GM23338 (cell line): Measurements from ENCODE around the gene ARID3B.

ENCODE experiments used
- CTCF ChIP-seq, 2 experiments: fragments of 200-600 bp in 1 of 2; sonication (generic) in 1 of 2; conservative IDR thresholded peaks; 2 replicates each; pipeline versions ENCODE4 v1.5.1 to v1.6.1; 2016 to 2017; ENCODE audit warnings: antibody characterized with exemption in 2 of 2, low read depth in 2 of 2, mild to moderate bottlenecking in 2 of 2, moderate library complexity in 1 of 2
- ETS1 ChIP-seq: IDR thresholded peaks from 2 replicates; pipeline ENCODE4 v1.6.1; 2016; ENCODE audit warnings: antibody characterized with exemption
- EZH2 ChIP-seq: fragments of 200-600 bp; sonication (generic); IDR thresholded peaks from one replicate; pipeline ENCODE4 v1.8.0; 2017; ENCODE audit warnings: antibody characterized with exemption, mild to moderate bottlenecking, low read depth; ENCODE audit not compliant: unreplicated experiment
- JUNB ChIP-seq: IDR thresholded peaks from one replicate; pipeline ENCODE4 v1.6.1; 2016; ENCODE audit warnings: antibody characterized with exemption; ENCODE audit not compliant: unreplicated experiment
- POLR2AphosphoS5 ChIP-seq: IDR thresholded peaks from 2 replicates; pipeline ENCODE4 v1.6.1; 2016; ENCODE audit warnings: antibody characterized with exemption, low read depth
- REST ChIP-seq: IDR thresholded peaks from one replicate; pipeline ENCODE4 v1.6.1; 2018; ENCODE audit warnings: antibody characterized with exemption; ENCODE audit not compliant: unreplicated experiment
- STAT1 ChIP-seq: IDR thresholded peaks from one replicate; pipeline ENCODE4 v1.6.1; 2016; ENCODE audit warnings: antibody characterized with exemption; ENCODE audit not compliant: unreplicated experiment

GRCh38 chr15:74520407-74520806 is 20.6 kb upstream of the ARID3B start:
- no peak for TF ChIP-seq CTCF (conservative IDR thresholded peaks at IDR 0.05; ENCODE audit: low read depth in 2 of 2)
- TF ChIP-seq ETS1, result no peak
- TF ChIP-seq STAT1, result no peak
- TF ChIP-seq POLR2AphosphoS5, result no peak
- TF ChIP-seq EZH2, result no peak
- no peak for TF ChIP-seq REST
- TF ChIP-seq JUNB, result no peak
